ENCODE results near the gene HECA. TPM values are rescaled to one million over a fixed set of nuclear protein-coding genes. Genes with fewer than 3 reads are reported as not detected.

HECA gene
- total and polyA plus RNA-seq, 2 experiments from 2014 or later = 2.4 to 8.1 TPM

GRCh38 chr6:139135578-139136545 lies 982 bp downstream of the HECA start (continued):
- no peak for TF ChIP-seq CTCF (conservative IDR thresholded peaks at IDR 0.05; ENCODE audit: low read depth in 2 of 2)
- TF ChIP-seq POLR2AphosphoS5 (IDR thresholded peaks at IDR 0.05; ENCODE audit: low read depth) = no peak
- no peak for TF ChIP-seq CREB1 (CRISPR knock-in tag; IDR thresholded peaks at IDR 0.05; ENCODE audit: low read depth)
- no peak for TF ChIP-seq REST (IDR thresholded peaks at IDR 0.05; ENCODE audit: unreplicated experiment)
- no peak for TF ChIP-seq STAT1 (IDR thresholded peaks at IDR 0.05; ENCODE audit: unreplicated experiment)
- TF ChIP-seq ZNF331 (CRISPR knock-in tag; IDR thresholded peaks at IDR 0.05; ENCODE audit: low read depth) = no peak
- no peak for TF ChIP-seq NANOG (IDR thresholded peaks at IDR 0.05; ENCODE audit: borderline replicate concordance)

- H3K36me3 ChIP-seq (ENCODE audit: insufficient read depth) = no peaks in the 10 kb centered on the region
- no peak overlapping the region for H3K27ac ChIP-seq (ENCODE audit: low read depth)
- H3K4me2 ChIP-seq = no peak overlapping the region
- H3K4me1 Mint-ChIP-seq = peaks cover 13% of the 10 kb centered on the region
- H3K4me1 ChIP-seq (ENCODE audit: insufficient read depth) = peaks cover 6% of the 10 kb centered on the region; the same call in 1 of the 2 replicates
- H2AFZ ChIP-seq = no peak overlapping the region
- H3K27me3 Mint-ChIP-seq (ENCODE audit: insufficient read depth, low read depth, poor library complexity) = peaks cover 6% of the 10 kb centered on the region
- H3K36me3 Mint-ChIP-seq (ENCODE audit: low read depth) = no peaks in the 10 kb centered on the region
- H3K9me2 ChIP-seq (ENCODE audit: insufficient read depth) = no peaks in the 10 kb centered on the region; the same call in 1 of the 2 replicates
- no peak overlapping the region for H3K4me3 ChIP-seq
- H3K27ac Mint-ChIP-seq = no peak overlapping the region
- no peak overlapping the region for H3K4me3 Mint-ChIP-seq
- ATAC-seq (no peak), DNase-seq (ENCODE audit: low spot score) (no peak)
- peaks cover 6% of the 10 kb centered on the region; the same call in 1 of the 2 replicates for H4K20me1 ChIP-seq (replicated peaks; ENCODE audit: insufficient read depth)
- H3F3A ChIP-seq (replicated peaks; ENCODE audit: low read depth) = peaks cover 4% of the 10 kb centered on the region
- H3K27me3 ChIP-seq (ENCODE audit: insufficient read depth) = peaks cover 7% of the 10 kb centered on the region
- H3K79me2 ChIP-seq (replicated peaks; ENCODE audit: insufficient read depth) = no peaks in the 10 kb centered on the region; the same call in 1 of the 2 replicates
- H3K9me3 Mint-ChIP-seq = no peaks in the 10 kb centered on the region
- no peak for TF ChIP-seq ETS1 (IDR thresholded peaks at IDR 0.05)
- no peak for TF ChIP-seq EZH2 (IDR thresholded peaks at IDR 0.05; ENCODE audit: low read depth, unreplicated experiment)
- TF ChIP-seq POLR2AphosphoS5 (IDR thresholded peaks at IDR 0.05; ENCODE audit: low read depth) = no peak
- no peak for TF ChIP-seq STAT1 (IDR thresholded peaks at IDR 0.05; ENCODE audit: unreplicated experiment)
- TF ChIP-seq ZNF114 (CRISPR knock-in tag; IDR thresholded peaks at IDR 0.05) = no peak
- no peak for TF ChIP-seq ZNF331 (CRISPR knock-in tag; IDR thresholded peaks at IDR 0.05; ENCODE audit: low read depth)
- TF ChIP-seq CTCF (conservative IDR thresholded peaks at IDR 0.05; ENCODE audit: low read depth in 2 of 2) = no peak
Measured at GRCh38 chr6:139137706-139138105, 2.8 kb downstream of the HECA start.

All from GM23338 (cell line).